Measurements from ENCODE around the gene INHBC.

INHBC gene

GRCh38 chr12:57415088-57415487 is 19.5 kb upstream of the INHBC start:
- H3K36me3 ChIP-seq (replicated peaks; ENCODE audit: low read depth, low read length) = no peaks in the 10 kb centered on the region
- TF ChIP-seq EZH2phosphoT487 (IDR thresholded peaks at IDR 0.05; ENCODE audit: low read depth) (no peak), CTCF (IDR thresholded peaks at IDR 0.05; ENCODE audit: low read depth, low read length) (no peak)
- peaks cover 6% of the 10 kb centered on the region; the same call in 1 of the 2 replicates for H3K4me1 ChIP-seq (ENCODE audit: low read length)
- H3K4me3 ChIP-seq (ENCODE audit: low read length) = no peak overlapping the region
- no peak overlapping the region for H3K4me2 ChIP-seq (ENCODE audit: low read length)
- H3K27me3 ChIP-seq (ENCODE audit: low read depth, low read length) = no peaks in the 10 kb centered on the region
- peaks cover 7% of the 10 kb centered on the region; the same call in 1 of the 2 replicates for H4K20me1 ChIP-seq (ENCODE audit: insufficient read depth, low read length)
- no peak overlapping the region for H2AFZ ChIP-seq (ENCODE audit: low read depth, low read length)
- H3K9ac ChIP-seq (ENCODE audit: low read length) = no peak overlapping the region
- no peak overlapping the region for H3K27ac ChIP-seq (ENCODE audit: low read length)
- no peaks in the 10 kb centered on the region for H3K9me3 ChIP-seq (ENCODE audit: insufficient read depth, low read length)
- peaks cover 6% of the 10 kb centered on the region; the same call in 1 of the 2 replicates for H3K79me2 ChIP-seq (ENCODE audit: low read length)

GRCh38 chr12:57416039-57416996 is 18.3 kb upstream of the INHBC start:
- Histone ChIP-seq H3K27me3 (ENCODE audit: low read depth, low read length) (no peaks in the 10 kb centered on the region), H3K4me2 (ENCODE audit: low read length) (no peak overlapping the region), H2AFZ (ENCODE audit: low read depth, low read length) (no peak overlapping the region), H4K20me1 (ENCODE audit: insufficient read depth, low read length) (peaks cover 7% of the 10 kb centered on the region; the same call in 1 of the 2 replicates), H3K79me2 (ENCODE audit: low read length) (peaks cover 6% of the 10 kb centered on the region; the same call in 1 of the 2 replicates), H3K9me3 (ENCODE audit: insufficient read depth, low read length) (no peaks in the 10 kb centered on the region), H3K4me3 (ENCODE audit: low read length) (no peak overlapping the region), H3K4me1 (ENCODE audit: low read length) (peaks cover 6% of the 10 kb centered on the region; the same call in 1 of the 2 replicates), H3K9ac (ENCODE audit: low read length) (no peak overlapping the region), H3K27ac (ENCODE audit: low read length) (no peak overlapping the region), H3K36me3 (replicated peaks; ENCODE audit: low read depth, low read length) (peaks cover 3% of the 10 kb centered on the region)
- no peak for TF ChIP-seq CTCF (IDR thresholded peaks at IDR 0.05; ENCODE audit: low read depth, low read length)
- no peak for TF ChIP-seq EZH2phosphoT487 (IDR thresholded peaks at IDR 0.05; ENCODE audit: low read depth)

- no peak overlapping the region for H3K4me2 ChIP-seq (ENCODE audit: low read length)
- peaks cover 7% of the 10 kb centered on the region; the same call in 1 of the 2 replicates for H4K20me1 ChIP-seq (ENCODE audit: insufficient read depth, low read length)
- no peak overlapping the region for H3K4me3 ChIP-seq (ENCODE audit: low read length)
- no peak overlapping the region for H3K27ac ChIP-seq (ENCODE audit: low read length)
- peaks cover 6% of the 10 kb centered on the region; the same call in 1 of the 2 replicates for H3K4me1 ChIP-seq (ENCODE audit: low read length)
- TF ChIP-seq EZH2phosphoT487 (IDR thresholded peaks at IDR 0.05; ENCODE audit: low read depth) (no peak), CTCF (IDR thresholded peaks at IDR 0.05; ENCODE audit: low read depth, low read length) (no peak)
- H3K36me3 ChIP-seq (replicated peaks; ENCODE audit: low read depth, low read length) = peaks cover 7% of the 10 kb centered on the region
- no peaks in the 10 kb centered on the region for H3K9me3 ChIP-seq (ENCODE audit: insufficient read depth, low read length)
- no peak overlapping the region for H3K9ac ChIP-seq (ENCODE audit: low read length)
- peaks cover 6% of the 10 kb centered on the region; the same call in 1 of the 2 replicates for H3K79me2 ChIP-seq (ENCODE audit: low read length)
- H2AFZ ChIP-seq (ENCODE audit: low read depth, low read length) = no peak overlapping the region
- no peaks in the 10 kb centered on the region for H3K27me3 ChIP-seq (ENCODE audit: low read depth, low read length)
Measured at GRCh38 chr12:57418255-57418654, 16.3 kb upstream of the INHBC start.

- no peak overlapping the region for H3K4me3 ChIP-seq (ENCODE audit: low read length)
- no peaks in the 10 kb centered on the region for H3K27me3 ChIP-seq (ENCODE audit: low read depth, low read length)
- peaks cover 9% of the 10 kb centered on the region for H3K36me3 ChIP-seq (replicated peaks; ENCODE audit: low read depth, low read length)
- H3K9me3 ChIP-seq (ENCODE audit: insufficient read depth, low read length) = no peaks in the 10 kb centered on the region
- H3K4me2 ChIP-seq (ENCODE audit: low read length) = no peak overlapping the region
- no peak for TF ChIP-seq CTCF (IDR thresholded peaks at IDR 0.05; ENCODE audit: low read depth, low read length)
- no peak for TF ChIP-seq EZH2phosphoT487 (IDR thresholded peaks at IDR 0.05; ENCODE audit: low read depth)
- peaks cover 7% of the 10 kb centered on the region; the same call in 1 of the 2 replicates for H4K20me1 ChIP-seq (ENCODE audit: insufficient read depth, low read length)
- no peak overlapping the region for H3K9ac ChIP-seq (ENCODE audit: low read length)
- H3K27ac ChIP-seq (ENCODE audit: low read length) = no peak overlapping the region
- peaks cover 6% of the 10 kb centered on the region; the same call in 1 of the 2 replicates for H3K79me2 ChIP-seq (ENCODE audit: low read length)
- H2AFZ ChIP-seq (ENCODE audit: low read depth, low read length) = no peak overlapping the region
- peaks cover 6% of the 10 kb centered on the region; the same call in 1 of the 2 replicates for H3K4me1 ChIP-seq (ENCODE audit: low read length)
Measured at GRCh38 chr12:57419495-57419894, 15.1 kb upstream of the INHBC start.
